Stimulated activated CD8-positive, alpha-beta memory T cell treated with anti-CD3 and anti-CD28 coated beads, Interleukin-12 subunit alpha, Interleukin-12 subunit beta, amount 100 ng/mL, for 4 hours (primary cell): ENCODE measurements around the gene RDX.
"Not testable (repeated sequence)": the region's sequence is repeated elsewhere in the genome, so short reads cannot be mapped to it uniquely, and the experiment has no call there.

Experiments used
- DNase-seq: peaks from one replicate; pipeline ENCODE4 v3.0.0-alpha.2; 2020; ENCODE audit warnings: low read depth

RDX gene

DNA sequence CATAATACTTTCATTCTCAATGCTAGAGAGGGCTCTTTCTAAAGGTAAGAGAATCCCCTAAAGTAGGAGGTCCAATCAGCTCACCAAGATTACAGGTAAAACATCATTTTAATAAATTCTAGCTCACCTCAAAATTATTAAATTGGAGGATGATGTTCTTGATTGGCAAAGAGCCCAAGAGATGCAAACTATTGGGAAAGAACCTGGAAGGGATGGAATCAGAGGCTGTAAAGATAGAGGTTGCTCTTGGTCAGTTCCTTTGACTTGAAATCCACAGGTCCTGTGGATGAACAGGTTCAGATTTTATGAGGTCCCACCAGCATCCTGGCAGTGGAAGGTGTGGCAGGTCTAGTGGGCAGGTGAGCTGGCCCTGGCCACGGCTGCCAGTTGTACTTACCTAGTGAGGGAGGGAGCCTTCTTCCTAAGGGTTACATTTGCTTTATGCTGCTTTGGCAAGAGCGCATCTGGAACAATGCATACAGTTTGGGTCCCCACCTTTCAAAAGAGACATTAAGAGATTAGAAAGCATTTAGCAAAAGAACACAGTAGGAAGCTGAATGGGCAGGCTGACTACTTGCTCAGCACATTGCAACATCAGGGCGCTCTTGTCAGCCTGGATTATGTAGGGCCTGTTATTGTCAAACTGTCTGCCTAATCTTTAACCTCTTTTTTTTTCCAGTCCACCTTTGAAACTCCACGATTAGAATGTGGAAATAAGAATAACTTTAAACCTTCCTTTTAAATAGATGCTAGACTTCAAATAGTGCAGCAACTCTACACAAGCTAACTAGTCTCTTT, 97.0 kb downstream of the RDX start:
- DNase-seq = no peak

DNA sequence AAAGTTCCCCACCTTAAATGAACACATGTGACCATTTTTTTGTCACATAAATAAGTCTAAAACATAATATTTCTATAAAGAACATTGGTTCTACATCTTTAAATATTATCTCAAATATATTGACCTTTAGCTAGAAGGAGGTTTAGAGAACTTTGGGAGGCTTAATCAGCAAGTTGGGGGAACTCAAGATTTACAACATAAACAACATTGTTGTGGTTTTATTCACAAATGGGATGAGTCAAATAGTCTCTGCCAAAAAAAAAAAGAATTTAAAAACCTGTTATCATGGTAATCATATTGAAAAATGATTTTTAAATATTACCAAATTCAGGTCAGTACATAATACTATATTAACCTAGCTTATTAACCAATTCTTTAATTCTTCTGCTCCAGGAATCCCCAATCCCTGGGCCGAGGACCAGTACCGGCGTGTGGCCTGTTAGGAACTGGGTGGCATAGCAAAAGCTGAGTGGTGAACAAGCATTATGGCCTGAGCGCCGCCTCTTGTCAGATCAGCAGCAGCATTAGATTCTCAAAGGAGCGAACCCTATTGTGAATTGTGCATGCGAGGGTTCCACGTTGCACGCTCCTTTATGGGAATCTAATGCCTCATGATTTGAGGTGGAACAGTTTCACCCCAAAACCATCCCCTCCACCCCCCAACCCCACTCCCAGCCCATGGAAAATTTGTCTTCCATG, 98.2 kb downstream of the RDX start:
- DNase-seq = no peak

DNA sequence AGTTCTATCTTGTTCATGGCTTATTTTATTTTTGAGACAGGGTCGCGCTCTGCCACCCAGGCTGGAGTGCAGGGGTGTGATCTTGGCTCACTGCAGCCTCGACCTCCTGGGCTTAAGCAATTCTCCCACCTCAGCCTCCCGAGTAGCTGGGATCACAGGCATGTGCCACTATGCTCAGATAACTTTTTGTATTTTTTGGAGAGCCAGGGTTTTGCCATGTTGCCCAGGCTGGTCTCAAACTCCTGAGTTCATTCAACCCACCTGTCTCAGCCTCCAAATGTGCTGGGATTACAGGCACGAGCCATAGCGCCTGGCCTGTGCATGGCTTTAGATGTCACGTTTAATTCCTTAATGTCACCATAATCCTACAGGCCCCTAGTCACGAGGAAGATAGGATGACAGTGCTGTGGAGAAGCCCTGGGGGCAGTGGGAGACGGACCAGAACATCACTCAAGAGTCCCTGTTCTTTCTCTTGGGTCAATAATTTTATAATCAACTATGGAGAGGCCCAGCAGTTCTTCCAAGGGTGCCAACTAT, 99.5 kb downstream of the RDX start:
- DNase-seq = no peak

DNA sequence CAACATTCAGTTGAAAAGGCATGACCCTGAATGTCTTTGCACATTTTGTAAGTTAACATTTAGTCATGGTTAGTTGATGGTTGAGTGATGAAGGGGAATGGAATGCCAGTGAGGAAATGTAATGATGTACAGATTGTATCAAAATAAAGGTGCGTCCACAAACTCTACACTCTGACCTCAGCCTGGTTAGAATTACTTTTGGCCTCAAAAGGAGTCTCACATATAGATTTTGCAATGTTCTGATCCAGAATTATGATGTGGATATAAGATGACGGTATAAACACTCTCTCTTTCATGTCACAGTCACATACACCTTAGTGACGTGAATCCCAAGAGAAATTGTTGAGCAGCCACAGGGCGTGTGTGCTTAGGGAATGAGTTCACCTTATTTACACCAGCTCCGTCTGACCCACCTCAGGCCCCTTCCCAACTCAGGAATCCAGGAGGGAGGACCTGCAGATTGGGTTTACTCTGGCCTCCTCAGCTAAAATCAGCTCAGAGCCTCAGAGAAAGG, 100.1 kb downstream of the RDX start:
- no peak for DNase-seq

DNA sequence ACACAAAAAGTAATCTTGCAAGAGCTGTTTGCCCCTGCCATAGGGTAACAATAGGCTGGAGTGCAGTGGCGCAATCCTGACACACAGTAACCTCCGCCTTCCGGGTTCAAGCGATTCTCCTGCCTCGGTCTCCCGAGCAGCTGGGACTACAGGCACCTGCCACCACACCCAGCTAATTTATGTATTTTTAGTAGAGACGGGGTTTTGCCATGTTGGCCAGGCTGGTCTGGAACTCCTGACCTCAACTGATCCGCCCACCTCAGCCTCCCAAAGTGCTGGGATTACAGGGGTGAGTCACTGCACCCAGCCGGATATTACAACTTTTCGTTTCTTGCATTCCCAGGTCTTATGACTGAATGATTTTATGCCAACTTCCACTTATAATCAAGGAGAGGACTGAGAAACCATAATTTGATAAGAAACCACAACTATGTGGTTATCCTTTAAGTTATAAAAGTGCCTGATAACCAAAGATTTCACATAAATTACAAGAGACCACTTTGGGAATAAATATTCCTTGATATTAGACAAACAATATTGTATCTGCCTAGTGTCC, 102.1 kb downstream of the RDX start:
- not testable (repeated sequence) for DNase-seq

DNA sequence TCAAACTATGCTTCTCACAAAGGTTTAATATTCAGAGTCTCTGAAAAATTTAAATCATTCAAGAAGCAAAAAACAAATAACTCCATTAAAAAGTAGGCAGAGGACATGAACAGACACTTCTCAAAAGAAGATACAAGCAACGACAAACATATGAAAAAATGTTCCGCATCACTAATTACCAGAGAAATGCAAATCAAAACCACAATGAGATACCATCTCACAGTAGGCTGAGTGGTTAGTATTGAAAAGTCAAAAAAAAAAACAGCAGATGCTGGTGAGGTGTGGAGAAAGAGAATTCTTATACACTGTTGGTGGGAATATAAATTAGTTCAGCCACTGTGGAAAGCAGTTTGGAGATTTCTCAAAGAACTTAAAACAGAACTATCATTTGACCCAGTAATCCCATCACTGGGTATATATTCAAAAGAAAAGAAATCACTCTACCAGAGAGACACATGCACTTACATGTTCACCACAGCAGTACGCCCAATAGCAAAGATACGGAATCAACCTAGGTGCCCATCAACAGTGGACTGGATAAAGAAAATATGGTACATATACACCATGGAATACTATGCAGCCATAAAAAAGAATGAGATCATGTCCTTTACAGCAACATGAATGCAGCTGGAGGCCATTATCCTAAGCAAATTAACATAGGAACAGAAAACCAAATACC, 103.7 kb downstream of the RDX start:
- DNase-seq = not testable (repeated sequence)

DNA sequence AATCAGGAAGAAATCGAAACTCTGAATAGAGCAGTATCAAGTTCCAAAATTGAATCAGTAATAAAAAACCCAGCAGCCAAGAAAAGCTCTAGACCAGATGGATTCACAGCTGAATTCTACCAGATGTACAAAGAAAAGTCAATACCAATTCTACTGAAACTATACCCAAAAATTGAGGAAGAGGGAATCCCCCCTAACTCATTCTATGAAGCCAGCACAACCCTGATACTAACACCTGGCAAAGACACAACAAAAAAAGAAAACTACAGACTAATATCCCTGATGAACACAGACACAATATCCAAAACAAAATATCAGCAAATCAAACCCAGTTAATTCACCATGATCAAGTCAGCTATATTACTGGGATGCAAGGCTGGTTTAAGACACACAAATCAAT, 105.5 kb downstream of the RDX start:
- DNase-seq = no peak

DNA sequence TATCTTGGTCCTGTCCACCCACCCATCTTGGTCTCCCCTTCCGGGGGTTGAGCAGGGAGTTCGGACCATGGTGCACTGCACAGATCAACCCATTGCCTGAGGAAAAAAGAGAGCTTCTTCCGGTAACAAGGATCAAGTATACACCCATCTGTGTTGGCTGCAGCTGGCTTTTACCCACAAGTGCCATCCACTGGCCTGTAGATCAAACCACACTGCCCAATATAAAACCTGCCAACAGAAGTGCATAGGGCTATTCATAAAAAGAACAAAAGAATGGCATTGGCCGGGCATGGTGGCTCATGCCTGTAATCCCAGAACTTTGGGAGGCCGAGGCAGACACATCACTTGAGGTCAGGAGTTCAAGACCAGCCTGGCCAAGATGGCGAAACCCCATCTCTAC, 108.7 kb downstream of the RDX start:
- no peak for DNase-seq

DNA sequence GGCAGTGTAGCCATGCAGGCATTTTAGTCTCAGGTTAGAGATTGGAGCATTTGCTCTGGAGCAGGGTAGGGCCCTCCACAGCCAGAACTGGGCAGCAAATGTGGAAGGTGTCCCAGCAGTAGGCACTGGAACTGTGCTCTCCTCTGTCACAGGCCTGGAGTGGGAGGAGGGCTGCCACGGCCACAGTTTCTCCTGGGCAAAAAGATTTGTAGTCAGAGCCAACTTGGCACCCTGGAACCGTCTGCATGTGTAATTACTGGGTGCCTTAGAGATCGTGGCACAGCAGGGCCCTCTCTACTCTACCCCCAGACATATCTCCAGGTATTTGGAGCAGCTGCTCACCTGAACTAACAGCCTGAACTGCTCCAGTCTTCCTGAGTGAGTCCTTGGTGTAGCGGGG, 109.5 kb downstream of the RDX start:
- DNase-seq = no peak

DNA sequence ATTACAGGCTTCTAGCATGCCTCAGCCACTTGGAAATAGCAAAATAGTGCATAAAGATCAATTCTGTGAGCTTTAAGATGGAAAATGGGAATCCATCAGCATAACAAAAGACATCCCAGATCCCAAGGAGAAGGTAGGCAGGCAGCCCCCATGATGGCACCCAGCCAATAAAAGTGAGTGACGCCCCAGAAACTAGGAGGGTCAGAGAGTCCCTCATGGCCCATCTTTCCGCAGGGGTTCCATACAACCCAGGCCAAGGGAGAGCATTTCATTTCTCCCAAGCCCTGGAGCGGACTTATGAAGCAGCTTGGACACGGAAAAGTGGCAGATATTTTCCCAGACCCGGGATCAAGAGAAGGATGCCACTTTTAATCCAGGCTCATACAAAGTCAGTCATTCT, 110.0 kb downstream of the RDX start:
- no peak for DNase-seq

DNA sequence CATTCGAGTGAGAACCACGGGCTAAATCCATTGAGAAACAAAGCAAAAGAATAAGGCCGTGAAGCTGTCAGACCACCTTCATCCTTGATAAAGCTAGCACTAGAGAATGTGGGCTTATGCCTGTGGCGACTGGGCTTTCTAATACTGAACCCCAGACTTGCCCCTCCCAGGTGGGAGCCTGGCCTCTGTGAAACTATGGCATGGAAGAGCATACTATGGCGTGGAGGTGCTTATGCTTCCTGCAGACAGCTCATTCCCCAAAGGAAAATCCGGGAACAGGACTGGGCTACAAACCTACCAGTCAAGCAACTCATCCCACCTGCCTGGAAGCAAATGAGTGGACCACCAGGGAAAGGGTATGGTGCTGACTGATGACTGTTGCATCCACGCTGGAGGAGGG, 110.8 kb downstream of the RDX start:
- DNase-seq = no peak

DNA sequence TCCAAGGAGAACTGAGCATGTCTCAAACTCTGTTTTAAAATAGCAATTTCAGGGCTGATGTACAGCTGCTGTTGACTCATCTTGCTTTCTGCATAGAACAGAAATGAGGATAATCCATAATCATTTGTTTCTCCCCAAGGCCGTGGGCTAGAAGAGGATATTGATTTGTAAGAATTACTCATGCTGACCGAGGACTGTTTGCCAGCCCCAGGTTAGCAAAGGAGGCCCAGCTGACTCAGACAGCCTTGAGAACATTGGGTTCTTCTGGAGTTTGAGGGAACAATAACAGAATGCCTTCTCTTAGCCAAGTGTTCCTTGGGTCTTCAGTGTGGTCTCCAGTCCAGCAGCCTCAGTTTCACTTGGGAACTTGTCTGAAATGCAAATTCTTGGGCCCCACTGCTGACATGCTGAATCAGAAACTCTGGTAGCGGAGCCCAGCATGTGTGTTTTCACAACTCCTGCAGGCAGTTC, 111.3 kb downstream of the RDX start:
- no peak for DNase-seq

DNA sequence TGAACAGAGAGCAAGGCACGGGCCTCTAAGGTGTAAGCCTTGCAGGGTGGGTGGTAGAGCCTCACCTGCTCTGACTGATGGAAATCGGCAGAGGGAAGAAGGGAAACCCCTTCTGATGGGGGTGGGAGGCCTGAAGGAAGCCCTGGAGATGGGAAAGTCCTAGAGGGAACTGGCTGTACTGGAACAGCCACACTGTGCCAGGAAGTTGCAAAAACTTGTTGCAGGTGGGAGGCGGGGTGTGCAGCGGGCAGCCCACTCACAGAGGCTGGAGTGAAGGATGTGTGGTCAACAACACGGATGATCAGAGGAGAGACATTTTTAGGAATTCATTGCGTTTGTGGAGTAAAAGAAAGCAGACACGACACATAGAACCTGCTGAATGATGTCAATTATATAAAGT, 112.0 kb downstream of the RDX start:
- no peak for DNase-seq

DNA sequence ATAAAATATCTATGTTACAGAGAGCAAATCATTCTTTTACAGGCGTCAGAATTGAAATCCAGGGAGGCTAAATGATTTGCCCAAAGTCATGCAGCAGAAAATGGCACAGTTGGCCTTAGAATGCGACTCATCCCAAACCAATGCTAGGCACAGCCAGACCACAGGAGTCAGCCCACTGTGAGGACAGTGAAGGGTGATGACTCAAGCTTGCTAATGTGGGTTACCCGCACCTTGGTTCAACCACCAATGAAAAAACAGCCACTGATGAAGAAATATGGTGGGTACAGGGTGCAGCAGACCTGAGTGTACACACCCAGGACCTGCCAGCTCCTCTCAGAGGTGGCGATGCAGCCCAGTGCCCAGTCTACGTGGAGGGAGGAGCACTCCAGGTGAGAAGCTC, 113.5 kb downstream of the RDX start:
- DNase-seq = no peak

DNA sequence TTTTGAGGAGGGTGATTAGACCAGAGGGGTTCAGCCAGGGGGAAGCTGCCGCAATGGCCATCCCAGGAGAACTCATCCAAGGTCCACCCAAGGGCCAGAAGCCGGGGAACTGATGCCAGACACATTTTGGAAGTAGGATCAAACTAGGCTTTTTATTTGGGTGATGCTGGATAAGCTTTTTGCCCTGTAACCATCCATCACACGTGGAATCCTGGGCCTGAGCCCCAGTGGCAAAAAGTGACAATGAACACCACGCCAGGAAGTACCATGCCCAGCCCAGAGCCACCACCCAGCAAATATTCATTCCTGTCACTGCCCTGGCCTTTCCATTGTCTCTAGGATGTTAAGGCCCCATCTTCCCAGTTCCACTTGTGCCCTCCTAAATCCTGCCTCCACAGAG, 117.3 kb downstream of the RDX start:
- DNase-seq = no peak

DNA sequence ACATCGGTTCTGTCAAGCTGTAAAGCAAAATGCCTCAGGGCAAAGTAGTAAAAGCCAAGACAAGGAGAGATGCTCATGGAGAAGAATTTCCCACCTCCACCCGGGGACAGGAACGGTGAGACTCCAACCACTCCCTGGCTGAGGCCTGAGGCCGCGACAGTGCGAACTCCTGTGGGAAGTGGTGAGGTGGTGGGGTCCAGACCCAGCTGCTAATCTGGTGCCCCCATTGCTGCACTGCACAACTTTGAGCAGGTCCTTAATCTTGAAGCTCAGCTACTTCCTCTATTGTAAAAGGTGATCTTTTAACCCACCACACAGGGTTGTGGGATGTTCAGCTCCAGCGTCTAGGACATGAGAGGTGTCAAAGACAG, 119.3 kb downstream of the RDX start:
- no peak for DNase-seq

DNA sequence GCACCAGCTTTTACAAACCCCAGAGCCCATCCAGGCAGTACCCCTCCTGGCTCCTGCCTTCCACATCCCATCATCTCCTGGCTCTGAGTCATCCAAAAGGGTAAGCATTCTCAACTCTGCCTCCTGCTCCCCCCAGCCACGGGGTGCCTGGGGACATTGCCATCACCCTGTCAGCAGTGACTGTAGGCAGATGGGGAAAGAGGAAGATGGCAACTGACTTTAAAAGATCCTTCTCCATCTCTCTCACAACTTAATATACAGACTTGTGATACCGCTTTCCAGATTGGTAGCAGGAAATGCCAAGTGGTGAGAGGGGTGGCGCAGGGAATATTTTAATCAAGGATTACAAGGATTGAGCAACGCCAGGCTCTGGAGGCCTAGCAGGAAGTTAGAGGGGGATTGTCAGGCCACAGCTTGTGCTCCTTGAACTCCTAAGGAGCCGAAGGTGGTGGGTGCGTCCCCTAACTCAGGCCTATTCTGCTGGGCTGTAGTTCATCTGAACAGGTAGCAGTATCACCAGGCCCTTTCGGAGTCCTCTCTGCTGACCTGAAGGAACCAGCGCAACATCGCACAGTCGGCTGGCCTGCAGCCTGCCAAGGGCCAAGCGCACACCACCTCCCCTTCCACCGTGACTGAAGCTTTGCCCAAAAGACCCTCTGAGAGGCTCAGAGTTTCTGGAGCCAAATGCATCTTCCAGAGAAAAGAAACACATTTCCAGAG, 119.9 kb downstream of the RDX start:
- DNase-seq = no peak

DNA sequence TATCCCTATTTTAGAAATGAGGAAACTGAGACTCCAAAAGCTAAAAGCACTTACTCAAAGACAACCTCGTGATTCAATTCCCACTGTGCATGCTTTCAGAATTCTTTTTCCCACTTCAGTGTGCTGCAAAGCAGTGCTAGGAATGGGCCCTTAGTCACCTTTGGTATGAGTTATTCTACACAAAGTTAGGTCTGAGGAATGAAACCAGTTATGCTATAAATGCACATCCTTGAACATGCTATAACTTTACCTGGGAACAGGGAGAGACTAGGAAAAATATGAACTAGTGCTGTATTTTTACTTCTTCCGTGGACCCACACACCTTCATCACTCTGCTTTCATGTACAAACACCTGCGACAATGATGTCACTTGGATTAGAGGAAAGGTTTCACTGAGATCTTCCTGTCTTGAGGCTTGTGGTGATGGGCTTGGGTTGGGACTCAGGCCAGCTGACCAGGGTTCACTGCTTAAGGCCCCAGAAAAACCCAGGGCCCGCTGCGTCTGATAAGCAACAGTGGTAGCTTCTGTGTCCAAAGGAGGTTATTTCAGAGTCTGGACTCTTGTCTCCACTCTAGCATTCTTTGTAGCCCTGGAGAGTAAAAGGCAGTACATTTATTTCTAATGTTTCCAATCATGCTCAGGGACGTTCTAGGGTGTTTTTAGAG, 121.6 kb downstream of the RDX start:
- no peak for DNase-seq

DNA sequence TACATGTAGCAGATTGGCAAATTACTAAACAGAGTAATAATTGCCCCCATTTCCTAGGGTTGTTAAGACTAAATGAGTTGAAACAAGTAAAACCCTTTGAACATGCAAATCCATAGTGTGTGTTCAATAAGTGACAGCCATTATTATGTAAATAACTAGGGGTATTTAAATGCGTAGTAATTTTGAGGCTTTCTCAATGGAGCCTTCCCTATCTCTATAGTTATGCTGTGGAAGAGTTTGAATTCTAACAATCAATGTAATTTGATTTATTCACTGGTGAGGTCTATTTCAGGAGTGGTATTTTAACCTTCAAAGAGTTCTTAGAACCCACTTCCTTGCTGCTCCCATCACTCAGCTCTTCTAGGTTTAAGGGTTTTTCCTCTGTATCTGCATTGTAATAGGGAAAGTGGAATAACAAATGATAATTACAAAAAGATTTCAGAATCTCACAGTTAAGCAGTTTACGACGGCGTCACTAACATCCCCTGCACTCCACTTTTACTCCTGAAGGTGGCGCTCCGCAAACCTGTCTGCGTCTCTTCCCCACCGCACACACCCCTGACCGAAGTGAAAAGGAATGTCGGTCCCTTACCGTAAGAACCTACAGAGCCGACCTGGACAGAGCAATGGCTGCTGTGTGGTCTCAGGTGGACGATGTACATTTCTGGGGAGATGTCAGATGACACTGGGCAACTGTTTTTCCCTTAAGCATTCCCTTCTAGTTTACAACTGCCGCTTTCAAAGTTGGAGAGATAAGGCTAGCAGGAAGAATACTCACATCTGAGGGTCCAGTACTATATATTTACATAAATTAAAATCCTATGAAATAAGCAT, 122.4 kb downstream of the RDX start:
- DNase-seq = peak; percentile 9

DNA sequence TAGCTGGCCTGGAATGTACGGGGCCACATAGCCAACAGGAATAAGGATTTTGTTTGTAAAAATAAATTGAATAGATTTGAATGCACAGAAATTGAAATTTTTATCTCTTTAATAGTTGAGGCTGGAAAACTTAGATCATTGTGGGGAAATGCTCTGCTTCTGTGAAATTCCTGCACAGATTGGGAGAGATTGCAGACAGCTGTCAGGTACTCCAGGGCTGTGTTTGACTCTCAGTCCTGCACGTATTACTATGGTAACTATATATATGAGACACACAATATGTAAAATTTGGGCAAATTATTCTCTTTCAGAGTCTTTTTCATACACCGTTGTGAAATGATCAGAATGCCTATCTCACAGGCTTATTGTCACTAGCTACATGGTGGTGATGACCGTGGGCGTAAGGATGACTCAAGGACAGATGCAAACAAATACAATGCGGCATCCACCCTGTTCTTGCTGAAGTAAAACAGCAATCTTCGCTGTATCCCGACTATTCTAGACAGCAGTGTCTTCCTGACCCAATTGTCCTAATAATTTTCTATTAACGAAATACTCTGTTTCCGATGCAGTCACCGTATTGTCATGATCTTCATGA, 123.8 kb downstream of the RDX start:
- no peak for DNase-seq
